ENCODE data around the gene COPS9. TPM values are rescaled to one million over a fixed set of nuclear protein-coding genes. Genes with fewer than 3 reads are reported as not detected.

COPS9 gene
- total RNA-seq, 1 experiment from 2014 or later: 134 TPM

GRCh38 chr2:240167588-240167880 lies 31.4 kb upstream of the COPS9 start:
- ChIA-PET CTCF (no interaction called here), POLR2A (no interaction called here)
- H3K27me3 ChIP-seq (ENCODE audit: control insufficient read depth, insufficient read depth, low read length): peaks cover 3% of the 10 kb centered on the region; the same call in 1 of the 2 replicates
- H3K9me3 ChIP-seq (ENCODE audit: control insufficient read depth, insufficient read depth, low read depth, low read length): no peaks in the 10 kb centered on the region
- H3K27ac ChIP-seq (ENCODE audit: low read length): no peak overlapping the region
- H3K4me1 ChIP-seq (ENCODE audit: control insufficient read depth, insufficient read depth, low read length): no peaks in the 10 kb centered on the region
- H3K36me3 ChIP-seq (ENCODE audit: control insufficient read depth, insufficient read depth, low read length): no peaks in the 10 kb centered on the region
- DNase-seq (ENCODE audit: low read depth, low spot score): no peak
- TF ChIP-seq SIN3A (IDR thresholded peaks at IDR 0.05; ENCODE audit: borderline replicate concordance, insufficient read depth, low read depth, low read length) (no peak), CTCF (IDR thresholded peaks at IDR 0.05) (no peak), POLR2AphosphoS5 (IDR thresholded peaks at IDR 0.05; ENCODE audit: low read depth, low read length) (no peak), REST (IDR thresholded peaks at IDR 0.05; ENCODE audit: insufficient read depth in 1 of 2, low read depth in 2 of 2, low read length in 1 of 2) (no peak), TCF7L2 (IDR thresholded peaks at IDR 0.05; ENCODE audit: low read depth, low read length) (no peak)
- ATAC-seq: no peak
- in situ Hi-C loops (cut with HindIII; ENCODE audit: low pct_unique_long_range_greater_than_20kb, low sequenced_read_pairs): no loop called here
- intact Hi-C loops (cut with micrococcal nuclease; ENCODE audit: unreplicated experiment): no loop called here
- H3K4me3 ChIP-seq (ENCODE audit: low read depth in 2 of 2, low read length in 2 of 2): no peak overlapping the region
- BruUV-seq (replicated peaks): no TSS peak

- Histone ChIP-seq H3K9me3 (ENCODE audit: control insufficient read depth, insufficient read depth, low read depth, low read length) (no peaks in the 10 kb centered on the region), H3K27ac (ENCODE audit: low read length) (no peak overlapping the region), H3K36me3 (ENCODE audit: control insufficient read depth, insufficient read depth, low read length) (no peaks in the 10 kb centered on the region), H3K4me3 (ENCODE audit: low read depth in 2 of 2, low read length in 2 of 2) (no peak overlapping the region), H3K27me3 (ENCODE audit: control insufficient read depth, insufficient read depth, low read length) (peaks cover 3% of the 10 kb centered on the region; the same call in 1 of the 2 replicates), H3K4me1 (ENCODE audit: control insufficient read depth, insufficient read depth, low read length) (no peaks in the 10 kb centered on the region)
- intact Hi-C loops (cut with micrococcal nuclease; ENCODE audit: unreplicated experiment) (no loop called here), in situ Hi-C loops (cut with HindIII; ENCODE audit: low pct_unique_long_range_greater_than_20kb, low sequenced_read_pairs) (no loop called here)
- no peak for ATAC-seq
- POLR2A ChIA-PET: no interaction called here
- CTCF ChIA-PET: no interaction called here
- DNase-seq (ENCODE audit: low read depth, low spot score): no peak
- TF ChIP-seq CTCF (IDR thresholded peaks at IDR 0.05): no peak
- no peak for TF ChIP-seq POLR2AphosphoS5 (IDR thresholded peaks at IDR 0.05; ENCODE audit: low read depth, low read length)
- TF ChIP-seq TCF7L2 (IDR thresholded peaks at IDR 0.05; ENCODE audit: low read depth, low read length): no peak
- no peak for TF ChIP-seq REST (IDR thresholded peaks at IDR 0.05; ENCODE audit: insufficient read depth in 1 of 2, low read depth in 2 of 2, low read length in 1 of 2)
- TF ChIP-seq SIN3A (IDR thresholded peaks at IDR 0.05; ENCODE audit: borderline replicate concordance, insufficient read depth, low read depth, low read length): no peak
- no TSS peak for BruUV-seq (replicated peaks)
These were observed 30.9 kb upstream of the COPS9 start for GRCh38 chr2:240166761-240167587.
